Testis (tissue), 3 donors: Measurements from ENCODE around the gene LCN15. TPM values are rescaled to one million over a fixed set of nuclear protein-coding genes. Genes with fewer than 3 reads are reported as not detected.

ENCODE experiments used
- DNase-seq: peaks from one replicate; pipeline ENCODE4 v3.0.0-alpha.2; 2019
- H3K27ac ChIP-seq, 2 donors: fragments of 200-600 bp; sonication (generic); one replicate each; pipeline ENCODE4 v1.5.1; 2019
- H3K27me3 ChIP-seq: fragments of 200-600 bp; sonication (generic); one replicate; pipeline ENCODE4 v1.5.1; 2019
- H3K36me3 ChIP-seq: fragments of 200-600 bp; sonication (generic); one replicate; pipeline ENCODE4 v1.5.1; 2017; ENCODE audit warnings: low read depth; ENCODE audit errors: missing control alignments
- H3K4me1 ChIP-seq: fragments of 200-600 bp; sonication (generic); one replicate; pipeline ENCODE4 v1.5.1; 2019
- H3K4me3 ChIP-seq, 2 donors: fragments of 200-600 bp; sonication (generic); one replicate each; pipeline ENCODE4 v1.5.1; 2017 to 2019
- H3K9me3 ChIP-seq: fragments of 200-600 bp; sonication (generic); one replicate; pipeline ENCODE4 v1.5.1; 2017
- CTCF ChIP-seq, 3 experiments: fragments of 450-650 bp in 2 of 3; fragments of 200-600 bp in 1 of 3; sonication (generic) in 1 of 3; IDR thresholded peaks; one replicate each; pipeline ENCODE4 v1.5.1; 2016 to 2019; ENCODE audit warnings: antibody characterized with exemption in 3 of 3, mild to moderate bottlenecking in 2 of 3, moderate library complexity in 1 of 3
- POLR2A ChIP-seq: fragments of 450-650 bp; IDR thresholded peaks from one replicate; pipeline ENCODE4 v1.6.1; 2017; ENCODE audit warnings: antibody characterized with exemption, mild to moderate bottlenecking, moderate library complexity
- WGBS, 2 donors: methylation state at CpG; one replicate each; pipeline ENCODE4 v1.1.5; 2018; 5-methylcytosine and 5-hydroxymethylcytosine counted together
- intact Hi-C: fragments of 100-400 bp; cut with DNase I; formaldehyde crosslinking; loops from one replicate; pipeline ENCODE4 v1.15.1; 2023; ENCODE audit warnings: low total_unique reads
- polyA plus RNA-seq: library from polyadenylated mRNA; stranded (reverse); fragments of 350-450 nt; fragmentation: Illumina TruSeq; extraction: RNeasy Lipid Tissue Mini Kit (QIAGEN cat#74804); gene quantifications from one replicate; pipeline ENCODE4 v1.2.3, GENCODE V29; 2014; ENCODE audit warnings: low read depth, low replicate concordance; ENCODE audit not compliant: insufficient read depth
- total RNA-seq, 2 donors: library from RNA; depleted of rRNA; stranded (reverse); fragments of >200 nt; gene quantifications; one replicate each; pipeline ENCODE4 v1.2.3, GENCODE V29; 2016

The LCN15 gene
- total and polyA plus RNA-seq, 3 donors from 2014 or later: 0.41 to 0.68 TPM; not detected in 1

- intact Hi-C loops: no loop called here
- Histone ChIP-seq H3K27ac (no peak overlapping the region), H3K4me1 (peaks cover 22% of the 10 kb centered on the region), H3K4me3 (no peak overlapping the region), H3K36me3 (no peaks in the 10 kb centered on the region), H3K27me3 (no peaks in the 10 kb centered on the region), H3K9me3 (no peaks in the 10 kb centered on the region)
- no peak for DNase-seq
- 79 to 92% methylated on average over 5 to 8 of the region's 8 CpGs for WGBS, 2 donors
- TF ChIP-seq CTCF (IDR thresholded peaks at IDR 0.05) (no peak), POLR2A (no peak)
Observed at GRCh38 chr9:136729926-136730325, 34.4 kb downstream of the LCN15 start.

- TF ChIP-seq POLR2A (no peak), CTCF (IDR thresholded peaks at IDR 0.05) (no peak)
- Histone ChIP-seq H3K9me3 (no peaks in the 10 kb centered on the region), H3K27me3 (no peaks in the 10 kb centered on the region), H3K4me3 (peak overlapping the region in 1 of 2 donors; percentile 89), H3K27ac (no peak overlapping the region), H3K36me3 (no peaks in the 10 kb centered on the region), H3K4me1 (peaks cover 22% of the 10 kb centered on the region)
- WGBS, 2 donors: 50 to 68% methylated on average over 2 to 7 of the region's 7 CpGs
- intact Hi-C loops: no loop called here
- DNase-seq: no peak
Observed at GRCh38 chr9:136729144-136729543, 35.2 kb downstream of the LCN15 start.

GRCh38 chr9:136728548-136729123, 35.7 kb downstream of the LCN15 start:
- peak overlapping the region; percentile 29 to 56 for H3K27ac ChIP-seq
- TF ChIP-seq POLR2A (no peak), CTCF (IDR thresholded peaks at IDR 0.05) (peak in 1 of 3 experiments; percentile 1)
- peak; percentile 40 for DNase-seq
- H3K4me3 ChIP-seq: peak overlapping the region; percentile 82 to 89
- H3K27me3 ChIP-seq: no peaks in the 10 kb centered on the region
- peaks cover 22% of the 10 kb centered on the region for H3K4me1 ChIP-seq
- WGBS, 2 donors: 0 to 14% methylated on average over 3 to 8 of the region's 53 CpGs
- intact Hi-C loops: no loop called here
- H3K36me3 ChIP-seq: peaks cover 3% of the 10 kb centered on the region
- H3K9me3 ChIP-seq: no peaks in the 10 kb centered on the region

DNA sequence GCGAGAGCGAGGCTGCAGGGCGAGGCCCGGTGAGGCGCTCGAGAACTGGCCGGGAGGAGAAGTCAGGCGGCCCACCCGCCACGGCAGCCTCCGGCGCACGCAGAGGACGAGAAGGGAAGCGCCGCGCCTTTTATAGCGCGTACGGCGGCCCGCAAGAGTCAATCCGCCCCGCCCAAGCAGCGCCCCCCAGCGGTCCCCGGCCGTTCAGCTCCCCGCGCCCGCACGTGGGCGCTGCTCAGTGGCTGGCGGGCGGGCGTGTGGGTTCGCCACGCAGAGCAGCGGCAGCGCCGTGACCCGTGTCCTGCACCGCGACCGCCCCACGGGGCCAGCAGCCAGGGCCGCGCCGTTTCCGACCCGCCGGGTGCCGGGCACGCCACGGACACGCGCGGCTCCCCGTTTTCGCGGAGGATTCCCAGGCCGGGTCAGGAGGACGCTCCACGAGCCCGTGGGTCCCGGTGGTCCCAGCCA, 36.2 kb downstream of the LCN15 start:
- no peaks in the 10 kb centered on the region for H3K27me3 ChIP-seq
- 1% methylated on average over 36 of the region's 66 CpGs; no CpG with 5 or more reads in 1 of the 2 donors for WGBS, 2 donors
- H3K27ac ChIP-seq: peak overlapping the region; percentile 56 to 68

More for the DNA sequence above, 36.2 kb downstream of the LCN15 start:
- Histone ChIP-seq H3K4me3 (peak overlapping the region; percentile 82 to 89), H3K4me1 (peaks cover 22% of the 10 kb centered on the region), H3K36me3 (peaks cover 4% of the 10 kb centered on the region), H3K9me3 (no peaks in the 10 kb centered on the region)
- TF ChIP-seq CTCF (IDR thresholded peaks at IDR 0.05) (peak; percentile 83 to 100 (median 98)), POLR2A (peak; percentile 81)
- intact Hi-C loops: no loop called here
- DNase-seq: peak; percentile 90
